HCT116 (cell line): ENCODE measurements around the gene LTBP1. TPM values are rescaled to one million over a fixed set of nuclear protein-coding genes. Genes with fewer than 3 reads are reported as not detected.

Source experiments
- ATAC-seq: fragments of 200-7000 bp; cut with Tn5 transposase; 2 replicates; pipeline ENCODE4 v1.9.1; 2020; ENCODE audit warnings: mild to moderate bottlenecking, moderate library complexity
- BruUV-seq: library from RNA; stranded (reverse); fragments of 400-500 nt; replicated peaks from 2 replicates; lab custom pipeline; 2021; lab: Mats Ljungman, UMichigan
- CTCF ChIA-PET: fragments of 300-600 bp; sonication (Branson Sonifier 250); formaldehyde crosslinking; loops from one replicate; lab custom pipeline; 2021; ENCODE audit warnings: antibody characterized with exemption; lab: Charles Lee
- POLR2A ChIA-PET: fragments of 300-600, 350-600 bp; sonication (Branson Sonifier 250); formaldehyde crosslinking; loops from one replicate; lab custom pipeline; 2021; ENCODE audit warnings: antibody characterized with exemption; lab: Charles Lee
- RAD21 ChIA-PET, 2 experiments: fragments of 300-600 bp; sonication (Branson Sonifier 250); formaldehyde crosslinking; loops; one replicate each; lab custom pipeline; 2023; ENCODE audit warnings: low total read pairs in 2 of 2; ENCODE audit not compliant: uncharacterized antibody in 2 of 2, unreplicated experiment in 2 of 2, low non-redundant PET in 1 of 2; lab: Charles Lee
- DNase-seq: peaks from one replicate; pipeline ENCODE4 v3.0.0-alpha.2; 2010; ENCODE audit warnings: low read depth, low spot score
- H2AFZ ChIP-seq: fragments of 200-600 bp; shearing (Covaris generic), sonication (generic); 2 replicates; pipeline ENCODE4 v1.6.1; 2017; ENCODE audit warnings: low read depth, mixed run types, mixed read lengths, antibody characterized with exemption, low read length; ENCODE audit not compliant: poor library complexity, severe bottlenecking
- H3K27ac ChIP-seq: 2 replicates; pipeline ENCODE4 v1.5.1; 2012; ENCODE audit warnings: low read depth, low read length
- H3K27me3 ChIP-seq: fragments of 200-600 bp; sonication (generic); 2 replicates; pipeline ENCODE4 v1.6.1; 2016; ENCODE audit warnings: mixed run types, low read length, mixed read lengths; ENCODE audit not compliant: insufficient read depth
- H3K36me3 ChIP-seq, 2 experiments: fragments of 200-500 bp in 1 of 2; fragments of 200-600 bp in 1 of 2; sonication (Bioruptor generic) in 1 of 2; sonication (generic) in 1 of 2; 2 replicates each; pipeline versions ENCODE4 v1.5.1 to v1.6.1; 2014 to 2016; ENCODE audit warnings: low read length in 2 of 2, inconsistent platforms in 1 of 2, mixed read lengths in 1 of 2, mixed run types in 1 of 2; ENCODE audit not compliant: insufficient read depth in 2 of 2, control insufficient read depth in 1 of 2
- H3K4me1 ChIP-seq, 2 experiments: fragments of 200-600 bp in 1 of 2; sonication (generic) in 1 of 2; 2 replicates each; pipeline versions ENCODE4 v1.5.1 to v1.6.1; 2012 to 2017; ENCODE audit warnings: low read length in 2 of 2, inconsistent platforms in 1 of 2, mild to moderate bottlenecking in 1 of 2, mixed read lengths in 1 of 2, mixed run types in 1 of 2, moderate library complexity in 1 of 2; ENCODE audit not compliant: insufficient read depth in 2 of 2, control insufficient read depth in 1 of 2
- H3K4me2 ChIP-seq: fragments of 200-600 bp; sonication (generic); 2 replicates; pipeline ENCODE4 v1.6.1; 2017; ENCODE audit warnings: mixed run types, low read length, mixed read lengths
- H3K4me3 ChIP-seq, 2 experiments: fragments of 200-600 bp in 1 of 2; sonication (generic) in 1 of 2; replicated peaks in 1 of 2; 2 replicates each; pipeline ENCODE4 v1.5.1; 2011 to 2016; ENCODE audit warnings: low read length in 2 of 2, control low read depth in 1 of 2, low read depth in 1 of 2, mild to moderate bottlenecking in 1 of 2, mixed read lengths in 1 of 2, mixed run types in 1 of 2
- H3K79me2 ChIP-seq: fragments of 200-600 bp; sonication (generic); 2 replicates; pipeline ENCODE4 v1.6.1; 2017; ENCODE audit warnings: mild to moderate bottlenecking, mixed run types, low read length, moderate library complexity, mixed read lengths; ENCODE audit not compliant: insufficient read depth
- H3K9ac ChIP-seq: fragments of 200-600 bp; sonication (generic); 2 replicates; pipeline ENCODE4 v1.6.1; 2016; ENCODE audit warnings: low read length, mixed read lengths
- H3K9me2 ChIP-seq: fragments of 200-600 bp; sonication (generic), shearing (Covaris generic); 2 replicates; pipeline ENCODE4 v1.6.1; 2017; ENCODE audit warnings: mixed run types, mild to moderate bottlenecking, moderate library complexity; ENCODE audit not compliant: insufficient read depth
- H3K9me3 ChIP-seq, 2 experiments: fragments of 200-500 bp in 1 of 2; fragments of 200-600 bp in 1 of 2; sonication (Bioruptor generic) in 1 of 2; sonication (generic) in 1 of 2; 2 replicates each; pipeline ENCODE4 v1.6.1; 2014 to 2017; ENCODE audit warnings: low read length in 2 of 2, mixed read lengths in 2 of 2, inconsistent platforms in 1 of 2, low read depth in 1 of 2, mild to moderate bottlenecking in 1 of 2, mixed run types in 1 of 2, moderate library complexity in 1 of 2; ENCODE audit not compliant: control insufficient read depth in 1 of 2, insufficient read depth in 1 of 2
- H4K20me1 ChIP-seq: fragments of 200-600 bp; sonication (generic), shearing (Covaris generic); 2 replicates; pipeline ENCODE4 v1.6.1; 2017; ENCODE audit warnings: mixed run types, mild to moderate bottlenecking, moderate library complexity; ENCODE audit not compliant: insufficient read depth
- EZH2 ChIP-seq: fragments of 200-600 bp; sonication (generic); IDR thresholded peaks from 2 replicates; pipeline ENCODE4 v1.6.1; 2017; ENCODE audit warnings: antibody characterized with exemption, mixed run types
- EZH2phosphoT487 ChIP-seq: fragments of 200-600 bp; IDR thresholded peaks from 2 replicates; pipeline ENCODE4 v1.6.1; 2018; ENCODE audit warnings: antibody characterized with exemption, borderline replicate concordance
- POLR2A ChIP-seq: IDR thresholded peaks from 2 replicates; pipeline ENCODE4 v1.7.0; 2011; ENCODE audit warnings: borderline replicate concordance; ENCODE audit not compliant: insufficient read depth, insufficient read length; ENCODE audit errors: extremely low read depth
- POLR2AphosphoS5 ChIP-seq: IDR thresholded peaks from 2 replicates; pipeline ENCODE4 v1.6.1; 2011; ENCODE audit warnings: mild to moderate bottlenecking, low read depth, low read length, moderate library complexity
- RAD21 ChIP-seq: IDR thresholded peaks from 2 replicates; pipeline ENCODE4 v1.6.1; 2012; ENCODE audit warnings: low read depth, mild to moderate bottlenecking
- SP1 ChIP-seq: IDR thresholded peaks from 2 replicates; pipeline ENCODE4 v1.6.1; 2012; ENCODE audit warnings: low read depth
- intact Hi-C: fragments of 100-400 bp; cut with micrococcal nuclease; formaldehyde crosslinking; loops from 2 replicates; pipeline ENCODE4 v1.10.0; 2022
- total RNA-seq: library from RNA; stranded (reverse); gene quantifications from one replicate; pipeline ENCODE4 v1.2.1, GENCODE V29; 2021; ENCODE audit not compliant: unreplicated experiment

The LTBP1 gene
- total RNA-seq, 1 experiment from 2014 or later, result 5.1 TPM

GRCh38 chr2:32926708-32927084 is 20.1 kb upstream of the LTBP1 start:
- RAD21 ChIA-PET, result no interaction called here
- Histone ChIP-seq H4K20me1 (no peaks in the 10 kb centered on the region), H3K4me3 (no peak overlapping the region), H3K27me3 (no peaks in the 10 kb centered on the region), H3K4me1 (no peaks in the 10 kb centered on the region), H3K9me3 (no peaks in the 10 kb centered on the region), H3K4me2 (no peak overlapping the region), H2AFZ (no peak overlapping the region), H3K27ac (no peak overlapping the region), H3K36me3 (no peaks in the 10 kb centered on the region), H3K9me2 (no peaks in the 10 kb centered on the region), H3K79me2 (no peaks in the 10 kb centered on the region), H3K9ac (no peak overlapping the region)
- POLR2A ChIA-PET, result no interaction called here
- no TSS peak for BruUV-seq
- ATAC-seq (no peak), DNase-seq (no peak)
- CTCF ChIA-PET, result no interaction called here
- TF ChIP-seq RAD21, result 0 out of 2 replicates have a peak, but pooled peaks have one; percentile 3
- no peak for TF ChIP-seq EZH2
- TF ChIP-seq POLR2A, result no peak
- intact Hi-C loops, result no loop called here

GRCh38 chr2:32930436-32930835 is 16.3 kb upstream of the LTBP1 start:
- Histone ChIP-seq H3K4me2 (no peak overlapping the region), H3K9me2 (no peaks in the 10 kb centered on the region), H4K20me1 (no peaks in the 10 kb centered on the region), H3K36me3 (no peaks in the 10 kb centered on the region), H2AFZ (peak overlapping the region; percentile 76), H3K27me3 (no peaks in the 10 kb centered on the region), H3K79me2 (no peaks in the 10 kb centered on the region), H3K27ac (no peak overlapping the region), H3K4me1 (no peaks in the 10 kb centered on the region), H3K9ac (no peak overlapping the region), H3K9me3 (no peaks in the 10 kb centered on the region), H3K4me3 (no peak overlapping the region)
- no TSS peak for BruUV-seq
- TF ChIP-seq POLR2AphosphoS5, result no peak
- no peak for TF ChIP-seq EZH2phosphoT487
- no peak for TF ChIP-seq SP1
- DNase-seq, result no peak
- ChIA-PET RAD21 (no interaction called here), POLR2A (no interaction called here), CTCF (no interaction called here)
- intact Hi-C loops, result loop anchor here (5.0 kb wide), 1 partner anchor 153 kb away; no protein-coding TSS in a partner anchor
- no peak for ATAC-seq
